Myocyte (in vitro differentiated cells): Measurements from ENCODE around the gene TMA7. TPM values are rescaled to one million over a fixed set of nuclear protein-coding genes. Genes with fewer than 3 reads are reported as not detected.

Experiments used
- total RNA-seq: library from RNA; depleted of rRNA; stranded (reverse); fragments of >200 nt; gene quantifications from 2 replicates; pipeline ENCODE4 v1.2.3, GENCODE V29; 2014

Gene TMA7
- total RNA-seq, 1 donor from 2014 or later, result 221 TPM

Other genes starting within 250 kb of the TMA7 start
- gene CAMP, start 216.8 kb upstream of the TMA7 start, total RNA-seq, result not detected in 2 replicates
- gene ZNF589, start 199.2 kb upstream of the TMA7 start, total RNA-seq, result 8.6 and 8.9 TPM in 2 replicates
- 21.0 and 24.1 TPM in 2 replicates for gene NME6, start 138.9 kb upstream of the TMA7 start, total RNA-seq
- gene SPINK8, start 106.6 kb upstream of the TMA7 start, total RNA-seq, result not detected in 2 replicates
- gene FBXW12, start 68.0 kb upstream of the TMA7 start, total RNA-seq, result 0.21 TPM in 1 of 2 replicates, not detected in the other
- gene PLXNB1, start 10.2 kb upstream of the TMA7 start, total RNA-seq, result 59.2 and 75.7 TPM in 2 replicates
- 26.2 and 39.4 TPM in 2 replicates for gene CCDC51, start 138 bp upstream of the TMA7 start, total RNA-seq
- 7.8 and 10.4 TPM in 2 replicates for gene ATRIP, start 6.5 kb downstream of the TMA7 start, total RNA-seq
- gene SHISA5, start 63.9 kb downstream of the TMA7 start, total RNA-seq, result 87.2 and 101 TPM in 2 replicates
- gene PFKFB4, start 116.5 kb downstream of the TMA7 start, total RNA-seq, result 7.0 and 8.1 TPM in 2 replicates
- 0.11 and 0.31 TPM in 2 replicates for gene UCN2, start 123.5 kb downstream of the TMA7 start, total RNA-seq
- gene COL7A1, start 155.1 kb downstream of the TMA7 start, total RNA-seq, result 7.1 and 11.1 TPM in 2 replicates
- gene UQCRC1, start 169.4 kb downstream of the TMA7 start, total RNA-seq, result 390 and 418 TPM in 2 replicates
- gene TMEM89, start 181.5 kb downstream of the TMA7 start, total RNA-seq, result not detected in 2 replicates
- gene SLC26A6, start 195.2 kb downstream of the TMA7 start, total RNA-seq, result 18.0 and 23.2 TPM in 2 replicates
- gene CELSR3, start 222.6 kb downstream of the TMA7 start, total RNA-seq, result 2.0 and 3.2 TPM in 2 replicates
- gene NCKIPSD, start 245.7 kb downstream of the TMA7 start, total RNA-seq, result 23.8 and 45.5 TPM in 2 replicates